ENCODE results near the gene BLMH. TPM values are rescaled to one million over a fixed set of nuclear protein-coding genes. Genes with fewer than 3 reads are reported as not detected.

BLMH gene
- total RNA-seq, 1 experiment from 2014 or later = 33.6 TPM

DNA sequence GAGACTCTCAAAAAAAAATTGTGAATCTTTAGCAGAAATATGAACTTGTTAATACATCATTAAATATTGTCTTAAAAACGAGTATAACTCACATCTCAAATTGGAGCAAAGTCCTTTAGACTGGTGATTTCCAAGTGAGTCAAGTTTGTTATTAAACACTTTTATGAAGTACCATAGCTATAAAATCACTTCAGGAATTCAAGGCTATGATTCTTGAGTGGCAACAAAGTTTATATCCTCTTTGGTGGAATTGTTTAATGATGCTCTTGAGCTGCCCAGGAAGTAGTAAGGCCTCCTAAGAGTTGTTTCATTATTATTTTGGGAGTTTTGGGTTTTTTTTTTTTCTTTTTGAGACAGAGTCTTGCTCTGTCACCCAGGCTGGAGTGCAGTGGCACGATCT, 16.7 kb upstream of the BLMH start:
- no peak for DNase-seq (ENCODE audit: low read depth)

DNA sequence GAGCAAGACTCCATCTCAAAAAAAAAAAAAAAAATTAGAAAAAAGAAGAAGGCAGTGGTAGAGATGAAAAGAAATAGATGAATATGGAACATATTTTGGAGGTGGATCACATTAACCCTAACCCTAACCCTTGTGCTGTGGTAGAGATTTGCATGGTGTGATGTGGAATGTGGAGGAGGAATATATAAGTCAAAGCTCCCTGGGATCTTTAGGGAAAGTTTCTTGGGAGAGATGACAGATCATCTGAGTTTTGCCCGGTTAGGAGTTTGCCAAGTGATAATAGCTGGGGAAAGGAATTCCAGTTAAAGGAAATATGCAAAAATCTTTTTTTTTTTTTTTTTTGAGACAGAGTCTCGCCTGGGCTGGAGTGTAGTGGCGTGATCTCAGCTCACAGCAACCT, 13.0 kb upstream of the BLMH start:
- no peak for DNase-seq (ENCODE audit: low read depth)

DNA sequence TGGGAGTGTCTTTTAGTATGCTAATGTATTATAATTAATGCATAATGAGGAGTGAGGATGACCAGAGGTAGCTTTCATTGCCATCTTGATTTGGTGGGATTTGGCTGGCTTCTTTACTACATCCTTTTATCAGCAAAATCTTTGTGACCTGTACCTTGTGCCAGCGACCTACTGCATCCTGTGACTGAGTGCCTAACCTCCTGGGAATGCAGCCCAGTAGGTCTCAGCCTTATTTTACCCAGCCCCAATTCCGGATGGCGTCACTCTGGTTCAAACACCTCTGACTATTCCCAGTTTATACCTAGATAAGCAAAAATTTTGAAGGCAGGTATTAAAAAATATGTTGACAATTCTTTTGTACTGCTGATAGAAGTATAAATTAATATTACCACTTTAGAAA, 10.5 kb upstream of the BLMH start:
- DNase-seq (ENCODE audit: low read depth) = peak; percentile 37

DNA sequence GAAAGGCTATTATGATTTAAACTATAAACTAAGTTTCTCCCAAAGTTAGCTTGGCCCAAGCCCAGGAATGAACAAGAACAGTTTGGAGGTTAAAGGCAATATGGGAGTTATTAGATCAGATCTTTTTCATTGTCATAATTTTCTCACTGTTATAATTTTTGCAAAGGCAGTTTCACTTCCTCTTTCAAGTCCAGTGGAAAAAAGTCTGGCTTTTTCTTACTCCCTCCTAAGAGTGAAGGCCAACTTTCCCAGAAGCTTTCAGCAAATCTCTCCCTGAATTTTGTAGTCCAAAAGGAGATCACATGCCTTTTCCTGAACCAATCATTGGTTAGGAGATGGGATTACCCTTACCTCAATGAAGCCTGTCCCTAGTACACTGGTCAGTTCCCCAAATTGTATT, 9.1 kb upstream of the BLMH start:
- no peak for DNase-seq (ENCODE audit: low read depth)

DNA sequence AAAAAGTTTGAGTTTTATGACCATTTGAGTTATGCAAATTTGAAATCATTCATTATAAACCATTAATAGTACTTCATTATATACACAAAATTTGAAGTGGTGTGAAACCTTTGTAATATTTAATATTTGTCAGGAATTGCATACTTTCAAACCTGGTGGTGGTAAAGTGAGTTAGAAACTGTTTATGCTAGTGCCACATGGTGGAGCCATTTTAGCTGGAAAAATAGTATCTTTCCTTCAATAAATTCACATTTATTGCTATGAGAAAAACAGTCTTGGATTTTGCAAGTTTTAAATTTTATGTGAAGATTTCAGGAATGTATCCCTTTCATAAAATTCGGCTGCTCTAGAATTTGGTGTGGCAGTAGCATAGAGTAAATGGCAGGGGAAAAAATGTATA, 7.3 kb upstream of the BLMH start:
- DNase-seq (ENCODE audit: low read depth) = no peak

DNA sequence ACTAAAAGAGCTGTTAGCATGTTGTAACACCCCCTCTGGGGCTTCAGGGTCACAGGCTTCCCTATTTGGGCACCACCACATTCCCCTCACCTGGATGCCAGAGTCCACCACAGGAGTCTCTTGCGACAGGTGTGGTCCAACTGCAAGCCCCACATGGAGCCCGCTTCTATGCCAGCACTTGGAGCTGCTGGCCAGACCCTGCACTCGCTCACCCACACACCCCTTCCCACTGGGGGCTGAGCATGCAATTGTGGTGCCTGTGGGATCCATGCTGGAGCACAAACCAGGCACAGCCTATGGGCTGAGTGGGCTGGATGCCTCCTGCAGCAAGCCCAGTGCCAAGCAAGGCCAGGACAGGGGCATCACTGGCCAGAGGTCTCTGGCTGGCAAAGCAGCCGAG, 6.0 kb upstream of the BLMH start:
- DNase-seq (ENCODE audit: low read depth) = no peak

DNA sequence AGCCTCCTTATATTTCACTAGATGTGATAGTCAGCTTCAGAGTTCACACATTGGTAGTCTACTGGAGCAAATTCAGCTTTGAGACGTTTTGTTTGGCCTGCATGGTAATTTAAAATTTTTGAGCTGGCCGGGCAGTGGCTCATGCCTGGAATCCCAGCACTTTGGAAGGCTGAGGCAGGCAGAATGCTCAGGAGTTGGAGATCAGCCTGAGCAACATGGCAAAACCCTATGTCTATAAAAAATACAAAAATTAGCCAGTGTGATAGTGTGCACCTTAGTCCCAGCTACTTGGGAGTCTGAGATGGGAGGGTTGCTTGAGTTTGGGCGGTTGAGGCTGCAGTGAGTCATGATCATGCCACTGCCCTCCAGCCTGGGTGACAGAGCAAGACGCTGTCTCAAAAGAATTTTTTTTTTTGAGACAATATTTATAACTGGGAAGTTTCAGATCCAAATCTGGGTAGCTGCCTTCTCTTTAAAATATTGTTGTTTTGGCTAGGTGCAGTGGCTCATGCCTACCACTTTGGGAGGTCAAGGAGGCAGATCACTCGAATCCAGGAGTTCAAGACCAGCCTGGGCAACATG, 4.8 kb upstream of the BLMH start:
- DNase-seq (ENCODE audit: low read depth) = peak; percentile 51

DNA sequence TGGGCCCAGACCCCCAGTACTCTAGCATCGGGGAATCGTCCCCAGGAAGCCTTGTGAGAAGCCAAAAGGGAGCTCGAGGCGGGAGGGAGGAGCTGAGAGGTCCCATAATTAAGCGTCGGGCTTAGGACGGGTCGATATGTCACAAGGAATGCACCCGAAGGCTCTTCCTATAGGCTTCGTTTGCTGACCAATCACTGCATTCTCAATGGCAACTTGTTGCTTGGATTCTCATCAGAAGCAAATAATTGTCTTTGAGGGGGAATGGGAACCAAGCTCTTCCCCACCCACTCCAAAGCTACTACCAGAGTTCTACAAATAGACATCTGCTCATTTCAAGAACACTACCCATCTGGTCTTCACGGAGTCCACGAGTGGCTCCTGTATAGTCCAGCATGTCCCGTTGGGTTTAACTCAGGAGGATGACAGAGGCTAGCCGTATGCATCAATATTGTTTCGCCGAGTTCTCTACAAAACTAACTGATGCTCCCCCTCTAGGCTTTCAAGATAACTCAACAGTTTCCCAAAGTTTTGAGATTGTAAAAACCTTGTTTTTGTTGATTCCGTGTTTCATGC, 628 bp upstream of the BLMH start:
- no peak for DNase-seq (ENCODE audit: low read depth)

DNA sequence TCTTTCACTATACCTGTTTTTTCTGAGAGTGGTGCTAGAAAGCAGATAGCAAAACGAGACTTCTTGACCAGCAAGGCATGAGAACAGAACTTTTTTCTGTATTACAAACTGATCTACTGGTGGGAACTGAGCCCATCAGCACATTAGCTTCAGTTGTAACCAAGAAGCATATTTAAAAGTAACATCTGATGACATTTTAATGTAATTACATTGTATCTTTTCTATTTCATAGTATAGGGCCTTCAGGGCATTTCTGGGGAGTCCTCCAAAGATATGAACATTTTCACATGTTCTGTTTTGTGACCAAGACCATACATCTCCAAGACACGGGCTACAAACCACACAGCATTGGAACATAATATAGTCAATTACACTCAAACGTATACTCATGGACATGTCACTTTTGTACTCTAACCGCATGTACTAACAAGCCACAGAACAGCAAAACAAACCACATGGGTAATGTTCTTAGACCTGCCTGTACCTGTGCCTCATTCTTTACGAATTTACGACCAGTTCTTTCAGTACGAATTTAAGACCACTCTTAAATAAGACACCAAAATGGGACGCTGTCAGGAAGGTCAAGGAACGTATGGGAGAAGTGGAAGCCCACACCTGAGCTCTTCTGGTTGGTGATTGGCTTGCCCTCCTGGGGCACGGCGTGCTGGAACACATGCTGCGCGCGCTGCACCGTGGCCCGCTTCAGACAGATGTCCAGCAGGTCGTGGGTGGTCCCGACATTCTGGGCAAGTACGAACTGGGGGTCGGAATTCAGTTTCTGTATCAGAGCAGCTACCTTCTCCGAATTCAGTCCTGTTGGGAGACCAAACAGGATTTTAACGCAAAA, 825 bp downstream of the BLMH start:
- DNase-seq (ENCODE audit: low read depth) = peak; percentile 52

DNA sequence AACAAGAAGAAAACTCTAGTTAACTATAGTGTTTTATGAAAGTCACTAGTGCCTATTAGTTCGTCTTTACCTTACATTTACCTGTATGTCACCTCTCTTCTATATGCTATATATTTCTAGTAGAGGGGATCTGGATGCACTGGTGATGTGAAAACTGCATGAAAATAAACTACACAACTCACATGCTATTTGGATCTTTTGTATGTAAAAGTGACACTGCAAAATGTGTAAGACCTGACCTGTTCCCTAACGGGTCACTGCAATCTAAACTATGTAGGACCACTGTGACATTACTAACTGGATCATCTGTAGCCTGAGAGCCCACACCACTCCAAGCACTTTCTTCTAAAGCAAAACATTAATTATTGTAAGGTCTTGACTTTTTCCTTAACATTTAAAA, 1.7 kb downstream of the BLMH start:
- no peak for DNase-seq (ENCODE audit: low read depth)

DNA sequence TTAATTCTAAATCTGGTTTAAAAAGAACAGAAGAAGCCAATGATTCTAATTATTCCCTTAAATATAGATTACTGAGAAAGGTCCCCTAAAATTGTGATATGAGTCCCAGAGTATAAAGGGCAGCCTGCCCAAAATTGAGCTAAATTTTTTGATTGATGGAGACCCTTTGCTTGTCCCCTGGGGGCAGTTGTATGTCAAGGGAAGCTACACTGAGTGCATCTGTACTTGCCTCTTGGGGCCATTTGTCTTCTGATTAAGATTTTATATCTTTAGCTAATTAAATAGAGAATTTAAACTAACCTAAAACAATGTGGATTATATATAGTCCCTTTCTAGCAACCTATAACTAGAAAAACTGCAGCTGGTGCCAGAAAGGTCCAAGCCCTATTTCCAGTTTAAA, 12.6 kb downstream of the BLMH start:
- DNase-seq (ENCODE audit: low read depth) = no peak

DNA sequence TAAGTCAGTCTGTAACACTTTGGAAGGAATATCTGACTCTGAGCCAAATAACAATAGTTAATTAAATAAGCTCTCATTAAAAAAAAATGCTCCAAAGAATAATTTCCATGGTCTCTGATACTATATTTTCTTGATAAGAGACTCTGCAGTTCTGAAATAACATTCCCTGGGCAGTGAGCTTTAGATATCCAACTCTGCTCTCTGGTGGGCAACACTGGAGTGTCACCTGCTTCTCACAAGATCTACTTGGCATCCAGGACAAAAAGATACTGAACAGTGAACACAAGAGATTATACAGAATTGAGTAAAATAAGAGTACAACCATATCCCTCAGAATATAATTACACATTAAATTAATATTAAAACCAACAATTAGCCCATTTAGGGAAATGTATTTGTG, 13.7 kb downstream of the BLMH start:
- peak; percentile 31 for DNase-seq (ENCODE audit: low read depth)

DNA sequence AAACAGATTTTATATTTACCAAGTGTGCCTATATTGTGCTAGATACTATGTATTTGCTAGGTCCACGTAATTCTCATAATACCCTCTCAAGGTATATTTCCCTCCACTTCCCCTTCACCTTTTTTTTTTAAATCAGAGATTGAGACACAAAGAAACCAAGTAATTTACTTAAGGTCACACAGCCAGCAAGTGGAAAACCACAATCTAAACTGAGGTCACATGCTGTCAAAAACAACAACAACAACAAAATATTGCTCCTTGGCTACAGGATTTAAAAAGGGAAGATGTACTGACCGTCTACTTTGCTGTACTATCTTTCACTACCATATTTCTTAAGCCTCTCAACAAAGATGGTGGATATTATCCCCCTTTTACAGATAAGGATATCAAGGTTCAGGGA, 15.8 kb downstream of the BLMH start:
- no peak for DNase-seq (ENCODE audit: low read depth)

DNA sequence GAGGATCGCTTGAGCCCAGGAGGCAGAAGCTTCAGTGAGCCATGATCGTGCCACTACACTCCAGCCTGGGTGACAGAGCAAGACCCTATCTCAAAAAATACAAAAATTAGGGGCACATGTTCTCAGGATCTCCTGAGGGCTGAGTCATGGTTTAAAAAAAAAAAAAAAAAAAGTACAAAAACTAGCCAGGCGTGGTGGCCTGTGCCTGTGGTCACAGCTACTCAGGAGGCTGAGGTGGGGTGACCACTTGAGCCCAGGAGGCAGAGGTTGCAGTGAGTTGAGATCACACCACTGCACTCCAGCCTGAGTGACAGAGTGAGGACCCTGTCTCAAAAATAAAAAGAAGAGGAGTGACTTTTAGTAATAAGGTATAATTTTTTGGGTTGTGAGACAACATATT, 16.9 kb downstream of the BLMH start:
- peak; percentile 7 for DNase-seq (ENCODE audit: low read depth)

DNA sequence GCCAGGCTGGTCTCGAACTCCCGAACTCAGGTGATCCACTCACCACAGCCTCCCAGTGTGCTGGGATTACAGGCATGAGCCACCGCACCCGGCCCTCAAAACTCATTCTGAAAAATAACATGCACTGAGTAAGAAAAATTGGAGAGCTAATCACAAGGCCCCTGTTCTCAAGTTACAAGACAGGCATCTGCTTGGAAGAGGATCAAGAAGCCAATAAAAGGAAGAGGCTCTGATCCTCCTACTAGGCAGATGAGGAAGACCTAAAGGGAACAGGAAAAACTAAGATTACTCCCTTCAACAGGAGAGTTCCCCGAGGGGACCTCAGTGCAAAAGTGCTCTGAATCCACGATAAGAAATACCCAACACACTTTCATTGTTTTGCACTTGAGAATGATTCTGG, 18.4 kb downstream of the BLMH start:
- no peak for DNase-seq (ENCODE audit: low read depth)

DNA sequence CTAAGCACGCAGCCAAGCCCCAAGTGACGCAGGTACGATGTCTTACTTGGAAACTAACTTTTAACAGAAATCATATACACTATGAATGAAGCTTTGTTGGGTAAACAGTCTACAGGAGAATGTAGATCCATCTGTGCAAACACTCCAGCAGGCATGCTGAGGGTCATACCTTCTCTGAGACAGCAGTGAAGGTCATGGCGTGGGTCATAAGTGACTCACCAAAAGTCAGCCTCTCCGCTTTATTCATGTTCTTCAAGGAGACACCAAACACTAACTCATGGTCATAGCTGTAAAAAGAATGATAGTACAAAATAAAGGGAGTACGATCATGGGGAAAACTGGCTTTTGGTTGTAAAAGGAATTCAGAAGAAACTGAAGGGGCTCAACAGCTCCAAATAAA, 20.6 kb downstream of the BLMH start:
- peak; percentile 30 for DNase-seq (ENCODE audit: low read depth)

DNA sequence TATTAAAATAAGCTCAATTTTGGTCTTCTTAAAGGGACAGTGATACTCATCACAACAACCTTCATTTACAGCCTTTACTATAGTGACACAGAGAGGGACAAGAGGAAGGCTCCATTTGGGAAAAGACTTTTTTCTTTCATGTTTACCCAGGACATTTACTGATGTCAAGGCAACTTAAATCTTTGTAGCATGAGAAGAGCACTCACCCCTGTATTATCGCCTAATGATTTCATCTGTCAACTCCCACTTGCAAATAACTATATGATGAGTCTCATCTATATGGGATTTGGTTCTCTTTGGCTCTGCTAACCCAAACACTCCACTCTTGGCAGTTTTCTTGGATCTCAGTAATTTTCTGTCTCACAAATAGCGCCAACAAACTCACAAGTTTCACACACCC, 24.1 kb downstream of the BLMH start:
- no peak for DNase-seq (ENCODE audit: low read depth)

DNA sequence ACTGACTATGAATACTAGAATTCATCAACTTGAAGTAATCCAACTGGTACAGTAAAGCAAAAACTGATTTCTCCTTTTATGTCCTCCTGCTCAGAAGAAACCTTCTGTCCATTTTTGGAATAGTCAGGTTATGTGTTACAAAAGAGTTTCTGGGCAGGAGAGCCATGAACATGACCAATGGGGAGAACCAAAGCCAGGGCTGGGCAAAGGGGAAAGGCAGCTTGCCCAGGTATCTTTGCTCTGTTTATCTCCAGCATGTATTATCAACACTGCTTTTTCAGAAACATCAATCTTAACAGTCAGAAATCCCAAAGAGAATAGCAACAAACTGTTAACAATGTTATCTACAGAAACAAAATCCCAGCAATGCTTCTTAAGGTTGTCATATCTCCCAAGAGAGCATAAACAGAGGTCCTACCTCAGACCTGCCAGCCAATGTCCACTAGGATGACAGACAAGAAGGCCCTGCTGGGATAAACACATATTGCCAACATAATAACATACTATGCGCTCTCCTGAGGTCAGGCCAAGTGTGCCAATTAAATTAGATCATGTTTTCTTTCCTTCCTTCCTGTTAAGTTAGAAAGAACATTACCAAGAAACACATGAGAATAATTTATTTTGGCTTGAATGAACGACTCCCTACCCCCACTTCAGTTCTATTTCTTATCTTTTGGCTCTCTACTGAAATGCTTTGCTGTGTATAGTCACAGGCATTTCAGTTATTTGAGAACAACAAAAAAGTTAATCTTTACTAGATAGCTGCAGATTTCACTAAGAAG, 28.0 kb downstream of the BLMH start:
- DNase-seq (ENCODE audit: low read depth) = no peak

DNA sequence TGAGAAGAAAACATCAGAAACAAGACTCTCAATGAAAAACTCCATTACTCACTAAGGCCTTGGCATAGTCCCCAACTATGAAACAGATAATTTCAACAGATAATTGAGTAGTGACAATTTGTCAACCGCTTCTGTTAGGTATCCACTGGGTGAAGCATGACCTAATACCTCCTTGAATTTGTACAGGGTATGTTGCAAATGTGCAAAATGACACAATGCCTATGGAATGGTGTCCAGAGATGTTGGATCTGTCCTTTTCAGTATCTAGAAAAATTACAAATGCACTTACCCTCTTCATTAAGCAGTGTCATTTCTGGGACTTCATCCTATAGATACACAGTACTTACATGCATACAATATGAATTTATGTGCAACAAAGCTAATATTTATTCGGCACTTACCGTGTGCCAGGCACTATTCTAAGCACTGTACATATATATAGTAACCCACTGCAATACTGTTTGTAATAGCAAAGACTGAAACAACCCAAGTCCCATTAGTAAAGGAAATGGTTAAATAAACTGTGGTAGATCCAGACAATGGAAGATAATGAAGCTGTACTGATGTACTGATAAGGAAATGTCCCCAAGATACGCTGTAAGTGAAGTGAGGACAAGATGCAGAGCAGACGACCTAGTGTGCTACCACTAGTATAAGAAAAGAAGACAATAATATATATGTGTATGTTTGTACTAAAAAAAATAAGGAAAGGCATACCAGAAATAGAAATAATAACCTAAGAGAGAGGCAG, 34.8 kb downstream of the BLMH start:
- no peak for DNase-seq (ENCODE audit: low read depth)

DNA sequence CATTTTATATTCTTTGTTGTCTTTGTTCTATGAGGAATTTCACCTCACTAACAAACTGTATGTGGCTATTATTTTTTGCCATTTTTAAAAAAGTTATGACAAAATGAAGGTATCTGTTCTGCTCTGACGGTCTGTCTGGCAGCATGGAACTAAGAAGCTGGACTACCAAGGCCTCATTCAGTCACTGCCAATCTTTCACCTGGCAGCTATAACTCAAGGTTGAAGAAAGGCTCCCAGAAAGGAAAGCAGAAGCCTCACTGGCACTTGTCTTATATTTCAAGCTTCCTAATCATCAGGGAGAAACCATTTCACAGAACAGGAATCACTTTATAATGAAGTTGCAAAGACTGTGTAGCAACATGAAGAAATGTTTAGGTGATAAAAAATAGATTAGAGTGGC, 37.6 kb downstream of the BLMH start:
- no peak for DNase-seq (ENCODE audit: low read depth)

DNA sequence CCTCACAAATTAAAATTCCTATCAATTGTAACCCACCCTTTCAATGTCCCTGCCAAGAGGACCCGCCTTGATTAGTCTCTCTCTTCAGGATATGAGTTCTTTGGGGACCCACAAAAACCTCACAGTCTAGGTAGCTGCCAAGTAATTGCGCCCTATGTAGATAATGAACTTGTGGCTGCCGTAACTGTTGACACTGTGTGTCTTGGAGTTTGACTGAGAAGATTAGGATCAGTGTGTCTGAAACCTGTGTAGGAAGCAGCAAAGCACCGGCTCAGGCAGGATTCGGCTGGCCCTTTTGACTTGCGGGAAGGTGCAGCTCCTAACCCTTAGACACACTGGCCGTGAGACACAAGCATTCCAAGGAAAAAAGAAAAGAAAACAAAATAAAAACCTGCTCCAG, 38.4 kb downstream of the BLMH start:
- DNase-seq (ENCODE audit: low read depth) = no peak

DNA sequence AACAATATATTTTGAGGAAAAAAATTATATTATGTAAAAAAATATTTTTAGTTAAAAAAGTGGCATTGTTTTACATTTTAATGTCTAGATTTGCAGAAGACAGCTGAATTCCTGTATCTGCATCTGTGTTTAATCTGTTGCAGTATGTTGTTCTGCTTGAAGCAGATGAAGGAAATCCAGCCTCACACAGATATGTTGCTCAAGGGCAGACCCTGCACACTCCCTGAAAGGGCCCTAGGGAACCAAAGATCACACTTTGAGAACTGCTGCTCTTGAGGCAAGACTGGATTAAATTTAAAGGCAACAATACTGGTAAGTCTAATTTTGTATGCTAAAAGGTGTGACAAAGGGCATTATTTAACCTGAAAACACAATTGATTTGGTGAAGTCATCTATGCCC, 39.8 kb downstream of the BLMH start:
- DNase-seq (ENCODE audit: low read depth) = no peak
